K562 (cell line): ENCODE results near the gene PTK6. TPM values are rescaled to one million over a fixed set of nuclear protein-coding genes. Genes with fewer than 3 reads are reported as not detected.
A peak's percentile ranks its signal among the peaks of the same experiment; 100 is the strongest.

Experiments used
- ATAC-seq: fragments of 200-7000 bp; cut with Tn5 transposase; 3 replicates; pipeline ENCODE4 v1.9.1; 2020; ENCODE audit warnings: moderate library complexity
- BruUV-seq: library from RNA; stranded (reverse); fragments of 400-500 nt; replicated peaks from 2 replicates; lab custom pipeline; 2021; lab: Mats Ljungman, UMichigan
- CTCF ChIA-PET: fragments of 300-600 bp; formaldehyde crosslinking; extraction: SDS; loops from one replicate; lab custom pipeline; 2021; ENCODE audit warnings: low intra/inter-chr PET ratio; lab: Yijun Ruan, JAX
- POLR2A ChIA-PET: fragments of 300-600, 350-650 bp; sonication (Branson Sonifier 250); formaldehyde crosslinking; extraction: SDS; loops from one replicate; lab custom pipeline; 2021; ENCODE audit warnings: antibody characterized with exemption, inconsistent platforms; lab: Yijun Ruan, JAX
- DNase-seq, 4 experiments: peaks; one replicate each; pipeline versions ENCODE4 v3.0.0 to v3.0.0-alpha.2; 2011 to 2018; ENCODE audit warnings: low spot score in 3 of 4, mixed read lengths in 3 of 4; ENCODE audit errors: extremely low read depth in 1 of 4
- FAIRE-seq: peaks from 2 replicates; lab custom pipeline; 2011; peaks lifted over from hg19 to GRCh38; lab: Jason Lieb, UNC
- H2AFZ ChIP-seq: 2 replicates; pipeline ENCODE4 v1.6.0; 2011; ENCODE audit warnings: low read depth, low read length, control low read depth, inconsistent platforms
- H3K27ac ChIP-seq: fragments of 200-600 bp; 3 replicates; pipeline ENCODE4 v1.8.0; 2011; ENCODE audit warnings: low read depth, mild to moderate bottlenecking, control low read depth, inconsistent platforms, low read length, moderate library complexity, mixed read lengths; ENCODE audit errors: extremely low read depth
- H3K27me3 ChIP-seq, 2 experiments: fragments of 300-600 bp in 1 of 2; 2 replicates in 1 of 2; 3 replicates in 1 of 2; pipeline versions ENCODE4 v1.6.0 to v1.8.0; 2011; ENCODE audit warnings: inconsistent platforms in 2 of 2, low read length in 2 of 2, mild to moderate bottlenecking in 1 of 2, mixed read lengths in 1 of 2, moderate library complexity in 1 of 2; ENCODE audit not compliant: control insufficient read depth in 2 of 2, insufficient read depth in 2 of 2
- H3K36me3 ChIP-seq: fragments of 300-600 bp; 3 replicates; pipeline ENCODE4 v1.8.0; 2011; ENCODE audit warnings: mild to moderate bottlenecking, low read length, inconsistent platforms; ENCODE audit not compliant: control insufficient read depth, insufficient read depth
- H3K4me1 ChIP-seq, 2 experiments: fragments of 200-600 bp in 1 of 2; replicated peaks in 1 of 2; 2 replicates in 1 of 2; 3 replicates in 1 of 2; pipeline versions ENCODE4 v1.5.1 to v1.8.0; 2011; ENCODE audit warnings: inconsistent platforms in 2 of 2, low read length in 2 of 2, mild to moderate bottlenecking in 1 of 2, mixed read lengths in 1 of 2, moderate library complexity in 1 of 2; ENCODE audit not compliant: control insufficient read depth in 2 of 2, insufficient read depth in 2 of 2
- H3K4me2 ChIP-seq: 2 replicates; pipeline ENCODE4 v1.6.1; 2011; ENCODE audit warnings: low read length, control low read depth, inconsistent platforms, mixed read lengths; ENCODE audit not compliant: insufficient read depth
- H3K4me3 ChIP-seq: fragments of 200-600 bp; sonication (generic), shearing (Covaris generic); 2 replicates; pipeline ENCODE4 v1.5.1; 2016; ENCODE audit warnings: control low read depth, inconsistent platforms
- H3K79me2 ChIP-seq: fragments of 200-600 bp; 3 replicates; pipeline ENCODE4 v1.8.0; 2011; ENCODE audit warnings: low read length, inconsistent platforms; ENCODE audit not compliant: control insufficient read depth, insufficient read depth
- H3K9ac ChIP-seq, 2 experiments: 2 replicates each; pipeline versions ENCODE4 v1.6.0 to v1.6.1; 2011; ENCODE audit warnings: low read depth in 2 of 2, low read length in 2 of 2, control low read depth in 1 of 2, inconsistent platforms in 1 of 2, mild to moderate bottlenecking in 1 of 2, mixed read lengths in 1 of 2; ENCODE audit not compliant: insufficient read depth in 1 of 2
- H3K9me1 ChIP-seq: one replicate; pipeline ENCODE4 v1.6.0; 2011; ENCODE audit warnings: inconsistent platforms, mild to moderate bottlenecking, low read length, moderate library complexity; ENCODE audit not compliant: control insufficient read depth, insufficient read depth
- H3K9me3 ChIP-seq: replicated peaks from 2 replicates; pipeline ENCODE4 v1.5.1; 2011; ENCODE audit warnings: low read depth, low read length, inconsistent platforms; ENCODE audit not compliant: control insufficient read depth, insufficient read depth
- H4K20me1 ChIP-seq: replicated peaks from 2 replicates; pipeline ENCODE4 v1.6.1; 2011; ENCODE audit warnings: low read length, inconsistent platforms, mixed read lengths; ENCODE audit not compliant: control insufficient read depth, insufficient read depth
- CHCHD3 ChIP-seq: fragments of 250-450 bp; sonication (Bioruptor Pico); IDR thresholded peaks from 2 replicates; pipeline ENCODE4 v2.1.2; 2022; ENCODE audit warnings: mild to moderate bottlenecking
- CHD2 ChIP-seq: IDR thresholded peaks from 2 replicates; pipeline ENCODE4 v1.6.1; 2011; ENCODE audit warnings: low read depth, low read length
- CREM ChIP-seq: IDR thresholded peaks from 2 replicates; pipeline ENCODE4 v1.6.1; 2014; ENCODE audit warnings: antibody characterized with exemption, low read depth
- FUS ChIP-seq: fragments of 200-400 bp; formaldehyde crosslinking; optimal IDR thresholded peaks from 2 replicates; pipeline ENCODE3; 2017; ENCODE audit warnings: low read depth, low read length
- GABPA ChIP-seq: fragments of 200-800 bp; sonication (Bioruptor generic); conservative IDR thresholded peaks from 2 replicates; pipeline ENCODE4 v1.6.1; 2016; ENCODE audit warnings: low read depth, missing genetic modification characterization, missing compliant biosample characterization
- NCOA4 ChIP-seq: fragments of 450-650 bp; IDR thresholded peaks from 2 replicates; pipeline ENCODE4 v1.6.1; 2018; ENCODE audit warnings: mild to moderate bottlenecking; ENCODE audit not compliant: partially characterized antibody
- NR4A1 ChIP-seq, 2 experiments: fragments of 250-450 bp in 1 of 2; fragments of 450-650 bp in 1 of 2; sonication (Bioruptor Pico) in 1 of 2; IDR thresholded peaks; 2 replicates each; pipeline versions ENCODE4 v1.4.0 to v1.6.1; 2016 to 2020; ENCODE audit warnings: mild to moderate bottlenecking in 2 of 2, missing compliant biosample characterization in 1 of 2, missing genetic modification characterization in 1 of 2, moderate library complexity in 1 of 2
- NRF1 ChIP-seq, 2 experiments: fragments of 450-650 bp; IDR thresholded peaks in 1 of 2; conservative IDR thresholded peaks in 1 of 2; 2 replicates each; pipeline ENCODE4 v1.6.1; 2014; ENCODE audit warnings: mild to moderate bottlenecking in 2 of 2
- RFX5 ChIP-seq: IDR thresholded peaks from 2 replicates; pipeline ENCODE4 v1.6.1; 2011; ENCODE audit warnings: low read depth, mild to moderate bottlenecking, improper control_type of control experiment, low read length
- WGBS: fragments of 100-300 bp; shearing (Covaris generic); methylation state at CpG from one replicate; pipeline ENCODE4 v1.1.6; 2016; ENCODE audit warnings: low coverage, mixed read lengths; ENCODE audit not compliant: insufficient coverage; ENCODE audit errors: missing lambda C conversion rate; 5-methylcytosine and 5-hydroxymethylcytosine counted together
- in situ Hi-C: fragments of 300-500 bp; cut with MboI; formaldehyde crosslinking; loops from 4 replicates; pipeline ENCODE4 v1.15.0; 2018; ENCODE audit warnings: inconsistent platforms, mixed read lengths
- intact Hi-C: fragments of 100-400 bp; cut with micrococcal nuclease; formaldehyde crosslinking; loops from 2 replicates; pipeline ENCODE4 v1.14.2; 2022
- polyA plus RNA-seq, 8 experiments: library from polyadenylated mRNA; depleted of rRNA in 4 of 8; stranded (reverse) in 5 of 8; unstranded in 3 of 8; fragments of >200 nt; fragmentation: Nextera tagmentation in 2 of 8; fragmentation: Illumina TruSeq in 1 of 8; extraction: Ambion mirVana in 2 of 8; extraction: Trizol in 1 of 8; gene quantifications; 2 replicates each; pipeline versions ENCODE4 v1.2.1 to v1.2.3, GENCODE V29; 2011 to 2014; ENCODE audit warnings: inconsistent platforms in 1 of 8, missing spikeins in 1 of 8
- total RNA-seq, 7 experiments: library from RNA; depleted of rRNA in 6 of 7; stranded (reverse); fragments of >200 nt in 6 of 7; fragmentation: Illumina TruSeq in 2 of 7; extraction: Trizol in 2 of 7; gene quantifications; 2 replicates each; pipeline versions ENCODE4 v1.2.1 to v1.2.3, GENCODE V29; 2011 to 2021; ENCODE audit warnings: low replicate concordance in 1 of 7
- TF ChIP-seq, protein P1 (sequence below): fragments of 450-650 bp; conservative IDR thresholded peaks from 2 replicates; pipeline ENCODE4 v1.6.1; 2016; ENCODE audit warnings: missing genetic modification characterization, low read depth, mild to moderate bottlenecking, missing compliant biosample characterization, moderate library complexity
- TF ChIP-seq, protein P2 (sequence below), 2 experiments: fragments of 450-650 bp; conservative IDR thresholded peaks; 2 replicates each; pipeline ENCODE4 v1.6.1; 2017; ENCODE audit warnings: mild to moderate bottlenecking in 2 of 2, moderate library complexity in 2 of 2
- TF ChIP-seq, protein P3 (sequence below): sonication (generic); formaldehyde crosslinking; IDR thresholded peaks from 2 replicates; pipeline ENCODE4 v1.9.0; 2022; ENCODE audit warnings: mild to moderate bottlenecking, missing genetic modification reagents
- TF ChIP-seq, protein P4 (sequence below): fragments of 450-650 bp; IDR thresholded peaks from 2 replicates; pipeline ENCODE4 v1.6.1; 2014; ENCODE audit warnings: low read depth, mild to moderate bottlenecking, moderate library complexity, borderline replicate concordance
- TF ChIP-seq, protein P5 (sequence below): fragments of 250-450 bp; sonication (Bioruptor Pico); IDR thresholded peaks from 2 replicates; pipeline ENCODE4 v1.8.0; 2021; ENCODE audit warnings: moderate library complexity, mild to moderate bottlenecking, inconsistent platforms

Gene PTK6
- total and polyA plus RNA-seq, 9 of the 15 experiments (the other 6 are each of a cell fraction or from before 2014, with no cell fraction given) = 0.07 TPM; not detected in 8

DNA sequence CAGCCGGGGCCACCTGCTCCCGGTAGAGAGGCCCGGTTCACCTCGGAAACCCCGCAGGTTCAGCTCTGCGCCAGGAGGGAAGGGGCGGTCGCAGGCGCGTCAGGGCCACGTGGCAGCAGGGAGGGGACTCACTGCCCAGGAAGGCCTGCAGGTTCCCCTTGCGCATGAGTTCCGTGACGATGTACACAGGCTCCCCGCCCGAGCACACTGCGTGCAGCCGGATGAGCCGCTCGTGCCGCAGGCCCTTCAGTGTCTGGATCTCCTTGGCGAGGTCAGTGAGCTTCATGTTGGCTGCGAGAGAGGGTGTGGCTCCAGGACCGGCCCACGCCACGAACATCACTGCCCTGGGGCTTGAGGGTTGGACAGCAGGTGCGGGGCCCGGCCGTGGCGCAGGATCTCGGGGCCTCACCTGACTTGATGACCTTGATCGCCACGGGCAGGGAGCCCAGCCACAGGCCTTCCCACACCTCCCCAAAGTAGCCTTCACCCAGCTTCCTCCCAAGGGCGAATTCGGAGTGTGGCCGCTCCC is 4.9 kb upstream of the PTK6 start:
- POLR2A ChIA-PET = interaction anchor here (0.6 to 1.6 kb wide), 2 partner anchors 16 to 21 kb away, joined by 3 to 4 read pairs; partner anchors contain the start of gene PPDPF
- H3K4me3 ChIP-seq = no peak overlapping the region
- peaks cover 0 to 40% of the 10 kb centered on the region in 2 experiments; a peak in 3 of 5 replicates for H3K27me3 ChIP-seq
- BruUV-seq = no TSS peak
- peaks cover 3% of the 10 kb centered on the region for H4K20me1 ChIP-seq
- H3K4me1 ChIP-seq = peaks cover 6 to 91% of the 10 kb centered on the region in 2 experiments; a peak in 4 of 5 replicates
- no peak overlapping the region for H3K27ac ChIP-seq
- no peak for ATAC-seq
- intact Hi-C loops = no loop called here
- H2AFZ ChIP-seq = peak overlapping the region; percentile 51; the same call in 1 of the 2 replicates
- no peak overlapping the region for H3K4me2 ChIP-seq
- no peaks in the 10 kb centered on the region for H3K79me2 ChIP-seq
- peak overlapping the region in 1 of 2 experiments; percentile 74; a peak in 2 of 4 replicates for H3K9ac ChIP-seq
- no peaks in the 10 kb centered on the region for H3K9me3 ChIP-seq
- no peaks in the 10 kb centered on the region for H3K9me1 ChIP-seq
- FAIRE-seq = no peak
- 32% methylated on average over 34 of the region's 36 CpGs for WGBS
- CTCF ChIA-PET = interaction anchor here (0.7 kb wide), 1 partner anchor 430 kb away, joined by 3 read pairs; no protein-coding TSS in a partner anchor
- H3K36me3 ChIP-seq = no peaks in the 10 kb centered on the region
- in situ Hi-C loops = no loop called here
- DNase-seq = peak in 2 of 4 experiments; percentile 44 to 46
- TF ChIP-seq RFX5 (no peak), CHCHD3 (CRISPR knock-in tag) (no peak), FUS (no peak), NR4A1 (CRISPR knock-in tag; IDR thresholded peaks at IDR 0.05) (no peak), NR4A1 (tag; IDR thresholded peaks at IDR 0.05) (no peak), CHD2 (no peak), NCOA4 (no peak), CREM (no peak), GABPA (tag) (no peak), NRF1 (conservative IDR thresholded peaks at IDR 0.05 in 1 of 2, IDR thresholded peaks at IDR 0.05 in 1 of 2) (peak; percentile 65 to 77)
- TF ChIP-seq, protein P1, sequence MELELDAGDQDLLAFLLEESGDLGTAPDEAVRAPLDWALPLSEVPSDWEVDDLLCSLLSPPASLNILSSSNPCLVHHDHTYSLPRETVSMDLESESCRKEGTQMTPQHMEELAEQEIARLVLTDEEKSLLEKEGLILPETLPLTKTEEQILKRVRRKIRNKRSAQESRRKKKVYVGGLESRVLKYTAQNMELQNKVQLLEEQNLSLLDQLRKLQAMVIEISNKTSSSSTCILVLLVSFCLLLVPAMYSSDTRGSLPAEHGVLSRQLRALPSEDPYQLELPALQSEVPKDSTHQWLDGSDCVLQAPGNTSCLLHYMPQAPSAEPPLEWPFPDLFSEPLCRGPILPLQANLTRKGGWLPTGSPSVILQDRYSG (tag) = no peak
- TF ChIP-seq, protein P2, sequence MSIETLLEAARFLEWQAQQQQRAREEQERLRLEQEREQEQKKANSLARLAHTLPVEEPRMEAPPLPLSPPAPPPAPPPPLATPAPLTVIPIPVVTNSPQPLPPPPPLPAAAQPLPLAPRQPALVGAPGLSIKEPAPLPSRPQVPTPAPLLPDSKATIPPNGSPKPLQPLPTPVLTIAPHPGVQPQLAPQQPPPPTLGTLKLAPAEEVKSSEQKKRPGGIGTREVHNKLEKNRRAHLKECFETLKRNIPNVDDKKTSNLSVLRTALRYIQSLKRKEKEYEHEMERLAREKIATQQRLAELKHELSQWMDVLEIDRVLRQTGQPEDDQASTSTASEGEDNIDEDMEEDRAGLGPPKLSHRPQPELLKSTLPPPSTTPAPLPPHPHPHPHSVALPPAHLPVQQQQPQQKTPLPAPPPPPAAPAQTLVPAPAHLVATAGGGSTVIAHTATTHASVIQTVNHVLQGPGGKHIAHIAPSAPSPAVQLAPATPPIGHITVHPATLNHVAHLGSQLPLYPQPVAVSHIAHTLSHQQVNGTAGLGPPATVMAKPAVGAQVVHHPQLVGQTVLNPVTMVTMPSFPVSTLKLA (conservative IDR thresholded peaks at IDR 0.05) = peak in 1 of 2 experiments; percentile 48; a peak in 2 of 4 replicates
- TF ChIP-seq, protein P3, sequence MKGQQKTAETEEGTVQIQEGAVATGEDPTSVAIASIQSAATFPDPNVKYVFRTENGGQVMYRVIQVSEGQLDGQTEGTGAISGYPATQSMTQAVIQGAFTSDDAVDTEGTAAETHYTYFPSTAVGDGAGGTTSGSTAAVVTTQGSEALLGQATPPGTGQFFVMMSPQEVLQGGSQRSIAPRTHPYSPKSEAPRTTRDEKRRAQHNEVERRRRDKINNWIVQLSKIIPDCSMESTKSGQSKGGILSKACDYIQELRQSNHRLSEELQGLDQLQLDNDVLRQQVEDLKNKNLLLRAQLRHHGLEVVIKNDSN (CRISPR knock-in tag) = no peak
- TF ChIP-seq, protein P4, sequence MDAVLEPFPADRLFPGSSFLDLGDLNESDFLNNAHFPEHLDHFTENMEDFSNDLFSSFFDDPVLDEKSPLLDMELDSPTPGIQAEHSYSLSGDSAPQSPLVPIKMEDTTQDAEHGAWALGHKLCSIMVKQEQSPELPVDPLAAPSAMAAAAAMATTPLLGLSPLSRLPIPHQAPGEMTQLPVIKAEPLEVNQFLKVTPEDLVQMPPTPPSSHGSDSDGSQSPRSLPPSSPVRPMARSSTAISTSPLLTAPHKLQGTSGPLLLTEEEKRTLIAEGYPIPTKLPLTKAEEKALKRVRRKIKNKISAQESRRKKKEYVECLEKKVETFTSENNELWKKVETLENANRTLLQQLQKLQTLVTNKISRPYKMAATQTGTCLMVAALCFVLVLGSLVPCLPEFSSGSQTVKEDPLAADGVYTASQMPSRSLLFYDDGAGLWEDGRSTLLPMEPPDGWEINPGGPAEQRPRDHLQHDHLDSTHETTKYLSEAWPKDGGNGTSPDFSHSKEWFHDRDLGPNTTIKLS = peak; percentile 31; the same call in 1 of the 2 replicates
- TF ChIP-seq, protein P5, sequence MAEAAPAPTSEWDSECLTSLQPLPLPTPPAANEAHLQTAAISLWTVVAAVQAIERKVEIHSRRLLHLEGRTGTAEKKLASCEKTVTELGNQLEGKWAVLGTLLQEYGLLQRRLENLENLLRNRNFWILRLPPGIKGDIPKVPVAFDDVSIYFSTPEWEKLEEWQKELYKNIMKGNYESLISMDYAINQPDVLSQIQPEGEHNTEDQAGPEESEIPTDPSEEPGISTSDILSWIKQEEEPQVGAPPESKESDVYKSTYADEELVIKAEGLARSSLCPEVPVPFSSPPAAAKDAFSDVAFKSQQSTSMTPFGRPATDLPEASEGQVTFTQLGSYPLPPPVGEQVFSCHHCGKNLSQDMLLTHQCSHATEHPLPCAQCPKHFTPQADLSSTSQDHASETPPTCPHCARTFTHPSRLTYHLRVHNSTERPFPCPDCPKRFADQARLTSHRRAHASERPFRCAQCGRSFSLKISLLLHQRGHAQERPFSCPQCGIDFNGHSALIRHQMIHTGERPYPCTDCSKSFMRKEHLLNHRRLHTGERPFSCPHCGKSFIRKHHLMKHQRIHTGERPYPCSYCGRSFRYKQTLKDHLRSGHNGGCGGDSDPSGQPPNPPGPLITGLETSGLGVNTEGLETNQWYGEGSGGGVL (CRISPR knock-in tag) = no peak
